ENCODE results near the gene MTFR2.

DNA sequence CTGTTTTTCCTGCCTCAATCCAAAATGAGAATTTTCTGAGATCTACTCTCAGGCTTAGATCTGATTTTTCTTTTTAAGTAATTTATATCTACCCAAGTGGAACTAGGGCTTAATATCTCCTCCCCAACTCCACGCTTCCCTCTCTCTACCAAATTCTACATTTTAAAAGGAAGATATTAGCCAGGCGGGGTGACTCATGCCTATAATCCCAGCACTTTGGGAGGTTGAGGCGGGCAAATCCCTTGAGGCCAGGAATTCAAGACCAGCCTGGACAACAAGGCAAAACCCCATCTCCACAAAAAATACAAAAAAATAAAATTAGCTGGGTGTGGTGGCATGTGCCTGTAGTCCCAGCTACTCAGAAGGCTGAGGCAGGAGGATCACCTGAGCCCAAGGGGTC, 61.0 kb downstream of the MTFR2 start:
- TF ChIP-seq, protein P1, sequence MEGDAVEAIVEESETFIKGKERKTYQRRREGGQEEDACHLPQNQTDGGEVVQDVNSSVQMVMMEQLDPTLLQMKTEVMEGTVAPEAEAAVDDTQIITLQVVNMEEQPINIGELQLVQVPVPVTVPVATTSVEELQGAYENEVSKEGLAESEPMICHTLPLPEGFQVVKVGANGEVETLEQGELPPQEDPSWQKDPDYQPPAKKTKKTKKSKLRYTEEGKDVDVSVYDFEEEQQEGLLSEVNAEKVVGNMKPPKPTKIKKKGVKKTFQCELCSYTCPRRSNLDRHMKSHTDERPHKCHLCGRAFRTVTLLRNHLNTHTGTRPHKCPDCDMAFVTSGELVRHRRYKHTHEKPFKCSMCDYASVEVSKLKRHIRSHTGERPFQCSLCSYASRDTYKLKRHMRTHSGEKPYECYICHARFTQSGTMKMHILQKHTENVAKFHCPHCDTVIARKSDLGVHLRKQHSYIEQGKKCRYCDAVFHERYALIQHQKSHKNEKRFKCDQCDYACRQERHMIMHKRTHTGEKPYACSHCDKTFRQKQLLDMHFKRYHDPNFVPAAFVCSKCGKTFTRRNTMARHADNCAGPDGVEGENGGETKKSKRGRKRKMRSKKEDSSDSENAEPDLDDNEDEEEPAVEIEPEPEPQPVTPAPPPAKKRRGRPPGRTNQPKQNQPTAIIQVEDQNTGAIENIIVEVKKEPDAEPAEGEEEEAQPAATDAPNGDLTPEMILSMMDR (optimal IDR thresholded peaks at IDR 0.05 in 1 of 3, IDR thresholded peaks at IDR 0.05 in 1 of 3, conservative IDR thresholded peaks at IDR 0.05 in 1 of 3; ENCODE audit: extremely low read depth in 1 of 3, insufficient read depth in 2 of 3, low read length in 3 of 3) = no peak
- no peak for TF ChIP-seq EZH2 (IDR thresholded peaks at IDR 0.05; ENCODE audit: low read length)

Data from keratinocyte (primary cell).